GM23338 (cell line): ENCODE data around the gene PCSK4. TPM values are rescaled to one million over a fixed set of nuclear protein-coding genes. Genes with fewer than 3 reads are reported as not detected.

Experiments used
- ATAC-seq: fragments of 200-7000 bp; cut with Tn5 transposase; 3 replicates; pipeline ENCODE4 v1.9.1; 2020
- DNase-seq: peaks from one replicate; pipeline ENCODE4 v3.0.0-alpha.2; 2015; ENCODE audit warnings: low spot score
- H2AFZ ChIP-seq: fragments of 200-600 bp; sonication (generic); 2 replicates; pipeline ENCODE4 v1.8.0; 2016; ENCODE audit warnings: antibody characterized with exemption, mild to moderate bottlenecking, moderate library complexity
- H3F3A ChIP-seq: fragments of 200-600 bp; sonication (generic); replicated peaks from 2 replicates; pipeline ENCODE4 v1.8.0; 2017; ENCODE audit warnings: antibody characterized with exemption, mixed run types, low read depth
- H3K27ac ChIP-seq: fragments of 200-600 bp; sonication (generic); 2 replicates; pipeline ENCODE4 v1.6.1; 2016; ENCODE audit warnings: low read depth
- H3K27me3 ChIP-seq: fragments of 200-600 bp; sonication (generic); 2 replicates; pipeline ENCODE4 v1.8.0; 2016; ENCODE audit warnings: mild to moderate bottlenecking, mixed run types, moderate library complexity; ENCODE audit not compliant: insufficient read depth
- H3K36me3 ChIP-seq: fragments of 200-600 bp; sonication (generic); 2 replicates; pipeline ENCODE4 v1.8.0; 2016; ENCODE audit warnings: mild to moderate bottlenecking; ENCODE audit not compliant: insufficient read depth
- H3K4me1 ChIP-seq: fragments of 200-600 bp; sonication (generic); 2 replicates; pipeline ENCODE4 v1.8.0; 2016; ENCODE audit warnings: mild to moderate bottlenecking, moderate library complexity; ENCODE audit not compliant: insufficient read depth
- H3K4me2 ChIP-seq: fragments of 200-600 bp; sonication (generic); 2 replicates; pipeline ENCODE4 v1.7.1; 2017; ENCODE audit warnings: mixed run types
- H3K4me3 ChIP-seq: fragments of 200-600 bp; sonication (generic); 2 replicates; pipeline ENCODE4 v1.6.1; 2016; ENCODE audit warnings: mixed run types
- H3K79me2 ChIP-seq: fragments of 200-600 bp; sonication (generic); replicated peaks from 2 replicates; pipeline ENCODE4 v1.8.0; 2017; ENCODE audit warnings: mild to moderate bottlenecking; ENCODE audit not compliant: insufficient read depth
- H3K9me2 ChIP-seq: fragments of 200-600 bp; sonication (generic); 2 replicates; pipeline ENCODE4 v1.8.0; 2017; ENCODE audit not compliant: insufficient read depth
- H4K20me1 ChIP-seq: fragments of 200-600 bp; sonication (generic); replicated peaks from 2 replicates; pipeline ENCODE4 v1.8.0; 2017; ENCODE audit warnings: mild to moderate bottlenecking; ENCODE audit not compliant: insufficient read depth
- H3K27ac Mint-ChIP-seq: 2 replicates; pipeline ENCODE4 v1.8.0; 2020; ENCODE audit warnings: inconsistent platforms, mild to moderate bottlenecking, moderate library complexity, mixed read lengths
- H3K27me3 Mint-ChIP-seq: 3 replicates; pipeline ENCODE4 v1.8.0; 2022; ENCODE audit warnings: low read depth, mild to moderate bottlenecking, moderate library complexity, mixed read lengths, inconsistent platforms; ENCODE audit not compliant: insufficient read depth, poor library complexity
- H3K36me3 Mint-ChIP-seq: 3 replicates; pipeline ENCODE4 v1.8.0; 2021; ENCODE audit warnings: low read depth, mild to moderate bottlenecking, inconsistent platforms, moderate library complexity, mixed read lengths
- H3K4me1 Mint-ChIP-seq: 3 replicates; pipeline ENCODE4 v1.8.0; 2020; ENCODE audit warnings: mild to moderate bottlenecking, inconsistent platforms, mixed read lengths
- H3K4me3 Mint-ChIP-seq: 3 replicates; pipeline ENCODE4 v1.8.0; 2021; ENCODE audit warnings: moderate library complexity, mild to moderate bottlenecking, inconsistent platforms, mixed read lengths
- H3K9me3 Mint-ChIP-seq: 3 replicates; pipeline ENCODE4 v1.8.0; 2020; ENCODE audit warnings: moderate library complexity, mild to moderate bottlenecking, inconsistent platforms, mixed read lengths
- EZH2phosphoT487 ChIP-seq: fragments of 200-600 bp; sonication (generic); IDR thresholded peaks from one replicate; pipeline ENCODE4 v1.8.1; 2018; ENCODE audit warnings: antibody characterized with exemption; ENCODE audit not compliant: unreplicated experiment
- JUNB ChIP-seq: IDR thresholded peaks from one replicate; pipeline ENCODE4 v1.6.1; 2016; ENCODE audit warnings: antibody characterized with exemption; ENCODE audit not compliant: unreplicated experiment
- NANOG ChIP-seq: IDR thresholded peaks from 2 replicates; pipeline ENCODE4 v1.6.1; 2016; ENCODE audit warnings: antibody characterized with exemption, borderline replicate concordance
- POLR2AphosphoS5 ChIP-seq: IDR thresholded peaks from 2 replicates; pipeline ENCODE4 v1.6.1; 2016; ENCODE audit warnings: antibody characterized with exemption, low read depth
- STAT1 ChIP-seq: IDR thresholded peaks from one replicate; pipeline ENCODE4 v1.6.1; 2016; ENCODE audit warnings: antibody characterized with exemption; ENCODE audit not compliant: unreplicated experiment
- ZNF114 ChIP-seq: fragments of 250-450 bp; sonication (Bioruptor Pico); IDR thresholded peaks from 2 replicates; pipeline ENCODE4 v1.5.0; 2020; ENCODE audit warnings: mild to moderate bottlenecking, moderate library complexity
- polyA plus RNA-seq: library from polyadenylated mRNA; unstranded; fragments of >200 nt; fragmentation: Nextera tagmentation; extraction: Ambion mirVana; gene quantifications from 2 replicates; pipeline ENCODE4 v1.2.1, GENCODE V29; 2016
- total RNA-seq: library from RNA; depleted of rRNA; stranded (reverse); fragments of >200 nt; shearing (Covaris generic); gene quantifications from 2 replicates; pipeline ENCODE4 v1.2.3, GENCODE V29; 2014
- TF ChIP-seq, protein P1 (sequence below): IDR thresholded peaks from 2 replicates; pipeline ENCODE4 v1.6.1; 2016; ENCODE audit warnings: antibody characterized with exemption
- TF ChIP-seq, protein P2 (sequence below): IDR thresholded peaks from one replicate; pipeline ENCODE4 v1.6.1; 2018; ENCODE audit warnings: antibody characterized with exemption; ENCODE audit not compliant: unreplicated experiment
- TF ChIP-seq, protein P3 (sequence below), 2 experiments: fragments of 200-600 bp in 1 of 2; sonication (generic) in 1 of 2; conservative IDR thresholded peaks; 2 replicates each; pipeline versions ENCODE4 v1.5.1 to v1.6.1; 2016 to 2017; ENCODE audit warnings: antibody characterized with exemption in 2 of 2, low read depth in 2 of 2, mild to moderate bottlenecking in 2 of 2, moderate library complexity in 1 of 2

The PCSK4 gene
- total and polyA plus RNA-seq, 2 experiments from 2014 or later, result 3.8 to 15.1 TPM

DNA sequence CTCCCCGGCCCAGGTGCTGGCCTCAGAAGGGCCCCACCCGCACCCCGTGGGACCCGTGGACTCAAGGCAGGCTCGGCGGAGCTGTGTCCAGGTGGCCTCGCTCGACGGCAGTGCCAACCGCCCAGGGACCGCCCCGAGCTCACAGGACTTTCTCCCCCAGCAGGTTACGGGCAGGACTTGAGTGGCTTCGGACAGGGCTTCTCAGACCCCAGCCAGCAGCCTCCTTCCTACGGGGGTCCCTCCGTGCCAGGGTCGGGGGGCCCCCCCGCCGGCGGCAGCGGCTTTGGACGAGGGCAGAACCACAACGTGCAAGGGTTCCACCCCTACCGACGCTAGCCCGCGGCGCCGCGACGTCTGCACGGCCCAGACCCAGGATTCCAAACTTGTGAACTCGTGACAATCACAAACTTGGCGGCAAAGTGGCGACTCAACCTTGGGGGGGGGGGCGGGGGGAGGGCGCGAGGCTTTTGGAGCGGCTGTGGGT is 55.5 kb downstream of the PCSK4 start (continued):
- TF ChIP-seq, protein P1, sequence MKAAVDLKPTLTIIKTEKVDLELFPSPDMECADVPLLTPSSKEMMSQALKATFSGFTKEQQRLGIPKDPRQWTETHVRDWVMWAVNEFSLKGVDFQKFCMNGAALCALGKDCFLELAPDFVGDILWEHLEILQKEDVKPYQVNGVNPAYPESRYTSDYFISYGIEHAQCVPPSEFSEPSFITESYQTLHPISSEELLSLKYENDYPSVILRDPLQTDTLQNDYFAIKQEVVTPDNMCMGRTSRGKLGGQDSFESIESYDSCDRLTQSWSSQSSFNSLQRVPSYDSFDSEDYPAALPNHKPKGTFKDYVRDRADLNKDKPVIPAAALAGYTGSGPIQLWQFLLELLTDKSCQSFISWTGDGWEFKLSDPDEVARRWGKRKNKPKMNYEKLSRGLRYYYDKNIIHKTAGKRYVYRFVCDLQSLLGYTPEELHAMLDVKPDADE, result no peak
- TF ChIP-seq NANOG, result no peak
- no peak for TF ChIP-seq JUNB
- no peak for TF ChIP-seq POLR2AphosphoS5
- TF ChIP-seq EZH2phosphoT487, result no peak
- TF ChIP-seq ZNF114 (CRISPR knock-in tag), result no peak
- TF ChIP-seq, protein P2, sequence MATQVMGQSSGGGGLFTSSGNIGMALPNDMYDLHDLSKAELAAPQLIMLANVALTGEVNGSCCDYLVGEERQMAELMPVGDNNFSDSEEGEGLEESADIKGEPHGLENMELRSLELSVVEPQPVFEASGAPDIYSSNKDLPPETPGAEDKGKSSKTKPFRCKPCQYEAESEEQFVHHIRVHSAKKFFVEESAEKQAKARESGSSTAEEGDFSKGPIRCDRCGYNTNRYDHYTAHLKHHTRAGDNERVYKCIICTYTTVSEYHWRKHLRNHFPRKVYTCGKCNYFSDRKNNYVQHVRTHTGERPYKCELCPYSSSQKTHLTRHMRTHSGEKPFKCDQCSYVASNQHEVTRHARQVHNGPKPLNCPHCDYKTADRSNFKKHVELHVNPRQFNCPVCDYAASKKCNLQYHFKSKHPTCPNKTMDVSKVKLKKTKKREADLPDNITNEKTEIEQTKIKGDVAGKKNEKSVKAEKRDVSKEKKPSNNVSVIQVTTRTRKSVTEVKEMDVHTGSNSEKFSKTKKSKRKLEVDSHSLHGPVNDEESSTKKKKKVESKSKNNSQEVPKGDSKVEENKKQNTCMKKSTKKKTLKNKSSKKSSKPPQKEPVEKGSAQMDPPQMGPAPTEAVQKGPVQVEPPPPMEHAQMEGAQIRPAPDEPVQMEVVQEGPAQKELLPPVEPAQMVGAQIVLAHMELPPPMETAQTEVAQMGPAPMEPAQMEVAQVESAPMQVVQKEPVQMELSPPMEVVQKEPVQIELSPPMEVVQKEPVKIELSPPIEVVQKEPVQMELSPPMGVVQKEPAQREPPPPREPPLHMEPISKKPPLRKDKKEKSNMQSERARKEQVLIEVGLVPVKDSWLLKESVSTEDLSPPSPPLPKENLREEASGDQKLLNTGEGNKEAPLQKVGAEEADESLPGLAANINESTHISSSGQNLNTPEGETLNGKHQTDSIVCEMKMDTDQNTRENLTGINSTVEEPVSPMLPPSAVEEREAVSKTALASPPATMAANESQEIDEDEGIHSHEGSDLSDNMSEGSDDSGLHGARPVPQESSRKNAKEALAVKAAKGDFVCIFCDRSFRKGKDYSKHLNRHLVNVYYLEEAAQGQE, result no peak
- TF ChIP-seq STAT1, result no peak

DNA sequence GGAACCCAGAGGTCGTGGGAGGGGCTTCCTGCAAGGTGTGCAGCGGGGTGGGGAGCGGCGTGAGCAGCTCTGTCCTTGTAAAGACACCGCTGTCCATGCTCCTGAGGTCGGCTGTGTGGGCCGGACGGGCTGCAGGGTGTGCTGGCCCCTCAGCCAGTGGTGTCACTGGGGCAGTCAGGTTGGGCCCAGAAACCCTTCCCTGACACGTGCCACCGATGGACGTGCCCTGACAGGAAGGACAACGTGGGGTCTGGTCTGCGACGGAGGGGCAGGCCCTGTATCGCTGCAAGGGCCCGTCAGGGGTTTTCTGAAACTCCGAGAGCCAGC is 56.1 kb downstream of the PCSK4 start:
- TF ChIP-seq, protein P3, sequence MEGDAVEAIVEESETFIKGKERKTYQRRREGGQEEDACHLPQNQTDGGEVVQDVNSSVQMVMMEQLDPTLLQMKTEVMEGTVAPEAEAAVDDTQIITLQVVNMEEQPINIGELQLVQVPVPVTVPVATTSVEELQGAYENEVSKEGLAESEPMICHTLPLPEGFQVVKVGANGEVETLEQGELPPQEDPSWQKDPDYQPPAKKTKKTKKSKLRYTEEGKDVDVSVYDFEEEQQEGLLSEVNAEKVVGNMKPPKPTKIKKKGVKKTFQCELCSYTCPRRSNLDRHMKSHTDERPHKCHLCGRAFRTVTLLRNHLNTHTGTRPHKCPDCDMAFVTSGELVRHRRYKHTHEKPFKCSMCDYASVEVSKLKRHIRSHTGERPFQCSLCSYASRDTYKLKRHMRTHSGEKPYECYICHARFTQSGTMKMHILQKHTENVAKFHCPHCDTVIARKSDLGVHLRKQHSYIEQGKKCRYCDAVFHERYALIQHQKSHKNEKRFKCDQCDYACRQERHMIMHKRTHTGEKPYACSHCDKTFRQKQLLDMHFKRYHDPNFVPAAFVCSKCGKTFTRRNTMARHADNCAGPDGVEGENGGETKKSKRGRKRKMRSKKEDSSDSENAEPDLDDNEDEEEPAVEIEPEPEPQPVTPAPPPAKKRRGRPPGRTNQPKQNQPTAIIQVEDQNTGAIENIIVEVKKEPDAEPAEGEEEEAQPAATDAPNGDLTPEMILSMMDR (conservative IDR thresholded peaks at IDR 0.05; ENCODE audit: low read depth in 2 of 2), result no peak
- TF ChIP-seq POLR2AphosphoS5, result no peak
- no peaks in the 10 kb centered on the region; the same call in 2 of the 3 replicates for H3K9me3 Mint-ChIP-seq
- Histone ChIP-seq H3K36me3 (peaks cover 12% of the 10 kb centered on the region; the same call in 1 of the 2 replicates), H3K27me3 (no peaks in the 10 kb centered on the region), H3K4me3 (no peak overlapping the region), H2AFZ (no peak overlapping the region), H3K4me1 (no peaks in the 10 kb centered on the region), H3F3A (peaks cover 41% of the 10 kb centered on the region), H3K27ac (0 out of 2 replicates have a peak overlapping the region, but pooled peaks have one; percentile 50), H3K4me2 (no peak overlapping the region), H4K20me1 (peaks cover 10% of the 10 kb centered on the region), H3K79me2 (peaks cover 13% of the 10 kb centered on the region), H3K9me2 (no peaks in the 10 kb centered on the region)
- no peak overlapping the region for H3K4me3 Mint-ChIP-seq
- no peak for ATAC-seq
- H3K27ac Mint-ChIP-seq, result no peak overlapping the region
- peaks cover 26% of the 10 kb centered on the region for H3K27me3 Mint-ChIP-seq
- DNase-seq, result no peak
- H3K4me1 Mint-ChIP-seq, result no peaks in the 10 kb centered on the region; the same call in 2 of the 3 replicates
- H3K36me3 Mint-ChIP-seq, result peaks cover 46% of the 10 kb centered on the region
